Measurements from ENCODE around the gene RBL2.

- TF ChIP-seq CTCF (IDR thresholded peaks at IDR 0.05): no peak
- no peak for TF ChIP-seq ZFX (IDR thresholded peaks at IDR 0.05; ENCODE audit: borderline replicate concordance)
Observed at GRCh38 chr16:53518550-53519416, 84.5 kb downstream of the RBL2 start.
